Loucy (cell line): Measurements from ENCODE around the gene FOXO6.

ENCODE experiments used
- CTCF ChIP-seq: fragments of 200-600 bp; sonication (generic); conservative IDR thresholded peaks from 2 replicates; pipeline ENCODE4 v1.5.1; 2014; ENCODE audit warnings: mild to moderate bottlenecking, antibody characterized with exemption, low read length
- EZH2phosphoT487 ChIP-seq: fragments of 200-600 bp; IDR thresholded peaks from 2 replicates; pipeline ENCODE4 v1.6.1; 2018; ENCODE audit warnings: antibody characterized with exemption, mild to moderate bottlenecking, moderate library complexity, borderline replicate concordance

- TF ChIP-seq CTCF (no peak), EZH2phosphoT487 (no peak)
Measured at GRCh38 chr1:41370756-41371420, 9.7 kb downstream of the FOXO6 start.
